IPS DF 6.9 (cell line): ENCODE data around the gene HOXC6.

Experiments
- DNase-seq: peaks from one replicate; pipeline ENCODE4 v3.0.0-alpha.2; 2013; ENCODE audit warnings: low read depth, low spot score
- H3K27ac ChIP-seq: one replicate; pipeline ENCODE4 v1.5.1; 2013; ENCODE audit warnings: low read length, control low read depth
- H3K27me3 ChIP-seq: 2 replicates; pipeline ENCODE4 v1.6.1; 2013; ENCODE audit warnings: mild to moderate bottlenecking, low read length; ENCODE audit not compliant: control insufficient read depth, insufficient read depth
- H3K36me3 ChIP-seq: 2 replicates; pipeline ENCODE4 v1.6.1; 2013; ENCODE audit warnings: low read length; ENCODE audit not compliant: control insufficient read depth, insufficient read depth
- H3K4me1 ChIP-seq: 2 replicates; pipeline ENCODE4 v1.6.1; 2013; ENCODE audit warnings: low read length; ENCODE audit not compliant: control insufficient read depth, insufficient read depth
- H3K4me3 ChIP-seq: 2 replicates; pipeline ENCODE4 v1.5.1; 2013; ENCODE audit warnings: mild to moderate bottlenecking, low read length
- H3K9me3 ChIP-seq: 2 replicates; pipeline ENCODE4 v1.6.1; 2013; ENCODE audit warnings: low read length, inconsistent platforms; ENCODE audit not compliant: control insufficient read depth, insufficient read depth
- WGBS: extraction: QIAGEN DNeasy Blood & Tissue Kit; methylation state at CpG from one replicate; pipeline ENCODE4 v1.1.7; 2013; ENCODE audit warnings: mixed read lengths, missing lambda C conversion rate; ENCODE audit not compliant: insufficient read length, insufficient coverage; 5-methylcytosine and 5-hydroxymethylcytosine counted together

HOXC6 gene

GRCh38 chr12:54017878-54018467 lies 10.3 kb upstream of the HOXC6 start:
- no peaks in the 10 kb centered on the region for H3K36me3 ChIP-seq
- H3K27me3 ChIP-seq: peaks cover 90% of the 10 kb centered on the region
- no peaks in the 10 kb centered on the region for H3K9me3 ChIP-seq
- H3K4me3 ChIP-seq: peak overlapping the region; percentile 12; the same call in 1 of the 2 replicates
- no peak overlapping the region for H3K27ac ChIP-seq
- no CpG with 5 or more reads among the region's 34 CpGs for WGBS
- 0 out of 2 replicates have a peak, but pooled peaks cover 2% of the 10 kb centered on the region for H3K4me1 ChIP-seq
- DNase-seq: no peak

- no CpG with 5 or more reads among the region's 29 CpGs for WGBS
- Histone ChIP-seq H3K9me3 (no peaks in the 10 kb centered on the region), H3K36me3 (no peaks in the 10 kb centered on the region), H3K4me1 (0 out of 2 replicates have a peak, but pooled peaks cover 2% of the 10 kb centered on the region), H3K27me3 (peaks cover 90% of the 10 kb centered on the region), H3K27ac (no peak overlapping the region), H3K4me3 (no peak overlapping the region)
- no peak for DNase-seq
Measured at GRCh38 chr12:54018468-54018984, 9.7 kb upstream of the HOXC6 start.

GRCh38 chr12:54019091-54019811 lies 9.0 kb upstream of the HOXC6 start:
- H3K27ac ChIP-seq: no peak overlapping the region
- WGBS: no CpG with 5 or more reads among the region's 43 CpGs
- H3K36me3 ChIP-seq: no peaks in the 10 kb centered on the region
- H3K4me3 ChIP-seq: no peak overlapping the region
- DNase-seq: no peak
- no peaks in the 10 kb centered on the region for H3K9me3 ChIP-seq
- H3K4me1 ChIP-seq: 0 out of 2 replicates have a peak, but pooled peaks cover 2% of the 10 kb centered on the region
- H3K27me3 ChIP-seq: peaks cover 91% of the 10 kb centered on the region

- 0 out of 2 replicates have a peak, but pooled peaks cover 2% of the 10 kb centered on the region for H3K4me1 ChIP-seq
- H3K36me3 ChIP-seq: no peaks in the 10 kb centered on the region
- H3K27ac ChIP-seq: no peak overlapping the region
- H3K4me3 ChIP-seq: no peak overlapping the region
- H3K9me3 ChIP-seq: no peaks in the 10 kb centered on the region
- DNase-seq: no peak
- H3K27me3 ChIP-seq: peaks cover 91% of the 10 kb centered on the region
- WGBS: no CpG with 5 or more reads among the region's 10 CpGs
Measured at GRCh38 chr12:54019924-54020590, 8.2 kb upstream of the HOXC6 start.

GRCh38 chr12:54020591-54021405 lies 7.4 kb upstream of the HOXC6 start:
- Histone ChIP-seq H3K4me3 (no peak overlapping the region), H3K27ac (no peak overlapping the region), H3K27me3 (peaks cover 90% of the 10 kb centered on the region), H3K4me1 (0 out of 2 replicates have a peak, but pooled peaks cover 2% of the 10 kb centered on the region), H3K36me3 (no peaks in the 10 kb centered on the region), H3K9me3 (no peaks in the 10 kb centered on the region)
- DNase-seq: no peak
- WGBS: no CpG with 5 or more reads among the region's 23 CpGs

- H3K36me3 ChIP-seq: no peaks in the 10 kb centered on the region
- H3K9me3 ChIP-seq: no peaks in the 10 kb centered on the region
- WGBS: no CpG with 5 or more reads among the region's 16 CpGs
- no peak overlapping the region for H3K4me3 ChIP-seq
- 0 out of 2 replicates have a peak, but pooled peaks cover 2% of the 10 kb centered on the region for H3K4me1 ChIP-seq
- no peak for DNase-seq
- no peak overlapping the region for H3K27ac ChIP-seq
- H3K27me3 ChIP-seq: peaks cover 91% of the 10 kb centered on the region
Measured at GRCh38 chr12:54021432-54022013, 6.7 kb upstream of the HOXC6 start.

GRCh38 chr12:54022960-54023884 lies 5.0 kb upstream of the HOXC6 start:
- DNase-seq: no peak
- H3K27ac ChIP-seq: no peak overlapping the region
- peaks cover 97% of the 10 kb centered on the region for H3K27me3 ChIP-seq
- WGBS: no CpG with 5 or more reads among the region's 8 CpGs
- H3K4me1 ChIP-seq: 0 out of 2 replicates have a peak, but pooled peaks cover 2% of the 10 kb centered on the region
- H3K9me3 ChIP-seq: no peaks in the 10 kb centered on the region
- no peaks in the 10 kb centered on the region for H3K36me3 ChIP-seq
- H3K4me3 ChIP-seq: no peak overlapping the region

GRCh38 chr12:54024127-54024526 lies 4.1 kb upstream of the HOXC6 start:
- peaks cover 98% of the 10 kb centered on the region for H3K27me3 ChIP-seq
- DNase-seq: no peak
- H3K27ac ChIP-seq: no peak overlapping the region
- no peaks in the 10 kb centered on the region for H3K9me3 ChIP-seq
- no CpG with 5 or more reads among the region's 17 CpGs for WGBS
- no peak overlapping the region for H3K4me3 ChIP-seq
- no peaks in the 10 kb centered on the region for H3K4me1 ChIP-seq
- H3K36me3 ChIP-seq: no peaks in the 10 kb centered on the region
